GM18526 (cell line): ENCODE results near the gene ADSS1.

Source experiments
- POLR2A ChIP-seq: IDR thresholded peaks from 3 replicates; pipeline ENCODE4 v1.6.1; 2011; ENCODE audit not compliant: insufficient read length; ENCODE audit errors: extremely low read depth

Gene ADSS1

DNA sequence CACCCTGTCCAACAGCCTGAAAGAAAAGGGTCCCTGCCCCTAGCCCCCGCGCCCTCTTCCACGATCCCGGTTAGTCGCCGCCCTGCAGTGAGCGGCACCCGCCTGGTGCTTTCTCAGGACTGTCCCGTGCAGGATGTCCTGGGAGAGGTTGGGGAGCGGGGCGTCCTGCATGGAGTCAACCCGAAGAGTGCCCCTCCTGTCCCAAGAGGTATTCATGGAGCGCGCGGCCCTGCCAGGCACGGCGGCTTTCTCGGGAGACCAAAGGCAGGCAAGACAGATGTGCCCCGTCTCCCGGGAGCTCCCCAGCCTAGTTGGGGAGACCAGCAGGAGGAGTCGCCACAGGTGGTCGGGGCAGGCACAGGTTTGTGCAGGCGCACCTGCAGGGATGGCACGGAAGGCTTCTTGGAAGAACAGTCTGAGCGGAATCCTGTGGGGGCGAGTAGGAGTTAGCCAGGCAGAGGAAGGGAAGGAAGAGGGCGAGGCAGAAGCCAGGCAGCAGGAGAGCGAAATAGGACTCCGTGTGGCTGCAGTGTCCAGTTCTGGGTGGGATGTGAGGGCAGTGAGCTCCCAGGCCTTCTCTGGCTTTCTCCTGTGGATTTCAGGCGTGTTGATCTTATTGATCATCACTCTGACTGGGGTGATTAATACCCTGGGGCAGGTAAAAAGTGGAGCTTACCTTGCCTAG, 29.6 kb downstream of the ADSS1 start:
- no peak for TF ChIP-seq POLR2A

DNA sequence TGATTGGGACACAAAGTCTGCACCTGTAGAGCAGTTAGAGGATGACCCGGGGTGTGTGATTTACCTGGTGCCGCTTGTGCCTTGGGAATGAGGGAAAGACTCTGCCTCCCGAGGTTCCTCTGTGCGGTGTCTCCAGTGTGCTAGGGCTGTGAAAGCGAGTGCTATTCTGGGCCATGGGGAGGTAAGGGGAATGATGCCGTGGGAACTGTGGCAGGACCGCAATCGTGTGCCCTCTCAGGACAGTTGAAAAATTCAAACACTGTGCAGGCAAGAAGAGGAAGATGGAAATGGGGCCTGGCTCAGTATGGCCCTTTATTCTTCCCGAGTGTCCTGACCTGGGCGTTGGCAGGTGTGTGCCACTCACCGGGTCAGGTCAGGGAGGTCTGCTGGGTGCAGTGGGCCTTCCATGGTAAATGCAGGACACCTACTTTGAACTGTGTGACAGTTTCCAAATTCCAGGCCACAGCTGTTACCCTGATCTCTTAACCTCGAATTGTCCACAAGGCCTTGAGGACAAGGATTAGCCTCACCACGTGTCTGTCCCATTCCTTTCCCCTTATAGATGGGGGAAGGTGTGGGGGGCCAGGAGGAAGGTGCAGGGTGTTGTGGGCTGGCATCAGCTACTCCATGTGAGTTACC, 30.3 kb downstream of the ADSS1 start:
- no peak for TF ChIP-seq POLR2A

- no peak for TF ChIP-seq POLR2A
These were observed 31.6 kb downstream of the ADSS1 start for GRCh38 chr14:104755621-104756020.

- no peak for TF ChIP-seq POLR2A
These were observed 32.6 kb downstream of the ADSS1 start for GRCh38 chr14:104756477-104757237.

DNA sequence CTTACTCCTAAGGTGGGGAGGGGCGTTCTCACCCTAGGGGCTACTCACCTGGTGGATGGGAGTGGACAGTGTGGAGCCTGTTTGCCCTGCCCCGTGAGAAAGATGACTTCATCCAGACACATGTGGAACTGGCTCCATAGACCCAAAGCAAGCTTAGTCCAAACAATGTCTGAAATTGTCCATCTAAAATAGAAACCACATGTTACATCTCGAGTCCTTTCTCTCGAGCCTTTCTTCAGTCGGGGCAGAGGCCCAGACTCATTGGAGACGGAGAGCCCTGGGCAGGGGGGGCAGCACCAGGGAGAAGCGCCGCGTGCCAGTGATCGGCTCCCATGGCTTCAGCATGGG, 33.2 kb downstream of the ADSS1 start:
- no peak for TF ChIP-seq POLR2A

GRCh38 chr14:104757681-104758392, 33.8 kb downstream of the ADSS1 start:
- no peak for TF ChIP-seq POLR2A

GRCh38 chr14:104758981-104759969, 35.2 kb downstream of the ADSS1 start:
- no peak for TF ChIP-seq POLR2A

GRCh38 chr14:104765517-104765916, 41.5 kb downstream of the ADSS1 start:
- no peak for TF ChIP-seq POLR2A

DNA sequence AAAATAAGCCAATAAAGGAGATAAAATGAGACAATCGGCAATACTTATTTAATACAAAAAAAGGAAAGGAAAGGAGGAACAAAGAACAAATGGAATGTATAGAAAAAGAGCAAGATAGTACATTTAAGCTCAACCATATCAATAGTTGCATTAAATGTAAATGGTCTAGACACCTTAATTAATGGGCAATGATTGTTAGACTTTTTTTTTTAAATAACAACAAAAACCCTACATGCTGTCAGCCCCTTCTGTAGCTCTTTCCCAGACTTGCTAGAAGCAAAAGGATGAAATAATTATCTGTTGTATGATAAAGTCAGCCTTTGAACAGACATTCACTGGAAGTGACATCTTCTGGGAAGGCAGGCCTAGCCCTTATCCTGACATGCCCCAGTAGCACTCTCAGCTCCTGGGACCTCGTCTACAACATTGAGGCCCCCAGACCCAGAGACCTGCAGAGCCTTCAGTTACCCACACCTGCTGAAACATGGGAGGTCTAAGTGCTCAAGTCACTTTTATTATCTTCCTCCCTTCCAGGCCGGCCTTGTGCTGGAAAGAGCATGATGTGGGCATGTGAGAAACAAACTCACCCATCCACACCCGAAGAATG, 42.3 kb downstream of the ADSS1 start:
- no peak for TF ChIP-seq POLR2A

DNA sequence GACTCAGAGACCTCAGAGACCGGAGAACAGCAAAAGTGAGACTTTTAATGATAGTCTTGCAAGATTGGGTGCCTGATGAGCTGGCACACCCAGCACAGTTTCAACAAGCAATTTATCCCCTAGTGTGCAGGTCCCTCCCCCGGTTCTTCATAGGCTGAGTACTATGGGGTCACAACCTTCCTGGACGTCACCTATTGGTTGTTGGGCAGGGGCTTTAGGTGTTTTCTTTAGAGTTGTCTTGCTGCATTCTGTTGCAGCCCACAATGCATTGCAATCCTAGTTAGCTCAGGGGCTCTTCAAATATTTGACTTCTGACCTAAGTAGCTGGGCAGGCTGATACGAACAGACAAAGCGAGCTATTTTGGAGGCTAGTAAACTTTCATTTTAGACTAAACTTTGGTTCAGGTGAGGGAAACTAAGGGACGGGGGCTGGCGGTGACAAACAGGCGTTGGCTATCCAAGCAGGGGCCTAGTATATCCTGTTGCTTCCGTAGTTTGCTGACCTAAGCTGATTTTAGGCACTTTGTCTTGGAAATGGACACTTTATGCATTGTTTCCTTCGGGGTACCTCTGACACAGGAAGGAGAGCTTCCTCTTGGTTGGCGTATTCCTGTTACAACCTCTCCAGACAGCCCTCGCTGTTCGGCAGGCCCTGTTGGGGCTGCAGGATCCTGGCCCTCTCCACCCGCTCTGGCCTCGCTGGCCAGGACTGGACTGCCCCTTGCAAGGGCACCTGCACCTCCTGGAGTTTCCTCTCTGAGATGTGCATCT, 43.0 kb downstream of the ADSS1 start:
- no peak for TF ChIP-seq POLR2A

DNA sequence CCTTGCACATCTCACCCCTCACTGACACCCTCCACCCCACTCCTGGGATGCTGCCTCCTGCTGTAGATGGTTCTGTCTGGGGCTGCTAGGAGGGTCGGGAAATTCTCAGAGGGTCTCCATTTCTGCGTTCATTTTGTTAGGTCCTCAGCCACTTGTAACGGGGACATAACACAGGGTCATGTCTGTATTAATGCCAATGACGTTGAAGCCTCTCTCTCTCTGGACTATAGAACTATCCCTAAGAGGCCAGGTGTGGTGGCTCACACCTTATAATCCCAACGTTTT, 43.5 kb downstream of the ADSS1 start:
- TF ChIP-seq POLR2A: no peak

GRCh38 chr14:104768437-104769323, 44.7 kb downstream of the ADSS1 start:
- TF ChIP-seq POLR2A: no peak

DNA sequence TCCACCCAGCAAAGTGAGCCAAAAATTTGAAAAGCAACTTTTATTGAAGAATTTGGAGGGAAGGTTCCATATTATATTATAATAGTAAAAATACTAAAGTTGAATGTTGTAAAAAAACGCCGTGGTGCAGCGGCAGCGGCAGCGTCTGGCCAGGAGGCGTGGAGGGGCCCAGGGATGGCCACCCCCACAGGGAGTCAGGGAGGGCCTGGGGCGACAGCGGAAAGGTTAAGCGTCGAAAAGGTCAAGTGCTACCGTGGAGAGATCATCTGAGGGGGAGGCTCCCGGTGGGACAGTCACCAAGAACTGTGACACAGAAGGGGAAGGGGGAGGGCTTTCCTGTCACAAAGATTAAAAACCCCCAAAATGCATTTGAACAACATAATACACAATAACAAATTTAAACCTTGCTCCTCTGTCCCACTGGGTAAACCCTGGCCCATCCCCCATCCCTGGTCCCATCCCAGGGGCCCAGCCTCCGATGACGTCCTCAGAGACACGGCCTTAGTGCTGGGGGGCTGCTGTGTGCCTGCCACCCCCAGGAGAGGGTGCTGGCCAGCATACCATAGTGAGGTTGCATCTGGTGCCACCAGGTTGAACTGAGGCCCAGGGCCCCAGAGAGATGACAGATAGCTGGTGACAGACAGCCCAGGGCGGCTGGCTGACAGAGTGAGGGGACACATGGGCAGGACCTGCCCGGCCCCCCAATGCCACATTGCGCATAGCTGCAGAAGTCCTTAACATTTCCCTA, 45.5 kb downstream of the ADSS1 start:
- no peak for TF ChIP-seq POLR2A
